HepG2 (cell line): Measurements from ENCODE around the gene LDLRAD4. TPM values are rescaled to one million over a fixed set of nuclear protein-coding genes. Genes with fewer than 3 reads are reported as not detected.

ENCODE experiments used
- ATAC-seq: fragments of 200-7000 bp; cut with Tn5 transposase; 3 replicates; pipeline ENCODE4 v1.9.1; 2020; ENCODE audit warnings: mild to moderate bottlenecking, moderate library complexity
- BruUV-seq: library from RNA; stranded (reverse); fragments of 400-500 nt; replicated peaks from 2 replicates; lab custom pipeline; 2021; lab: Mats Ljungman, UMichigan
- CTCF ChIA-PET: fragments of 300-600 bp; formaldehyde crosslinking; extraction: SDS; loops from one replicate; lab custom pipeline; 2021; ENCODE audit warnings: low total read pairs, inconsistent platforms, low intra/inter-chr PET ratio; lab: Yijun Ruan, JAX
- POLR2A ChIA-PET: fragments of 350-600 bp; sonication (Branson Sonifier 250); formaldehyde crosslinking; loops from one replicate; lab custom pipeline; 2020; ENCODE audit warnings: antibody characterized with exemption, inconsistent platforms; lab: Yijun Ruan, JAX
- DNase-seq: peaks from one replicate; pipeline ENCODE4 v3.0.0-alpha.2; 2015; ENCODE audit warnings: low spot score
- FAIRE-seq: peaks from 3 replicates; lab custom pipeline; 2011; peaks lifted over from hg19 to GRCh38; lab: Jason Lieb, UNC
- H2AFZ ChIP-seq: one replicate; pipeline ENCODE4 v1.6.1; 2011; ENCODE audit warnings: low read length, inconsistent platforms
- H3K27ac ChIP-seq: fragments of 300-600 bp; 3 replicates; pipeline ENCODE4 v1.8.0; 2011; ENCODE audit warnings: mixed run types, mild to moderate bottlenecking, mixed read lengths, low read length, inconsistent platforms; ENCODE audit not compliant: insufficient read depth; ENCODE audit errors: extremely low read length
- H3K27me3 ChIP-seq, 2 experiments: fragments of 200-600 bp in 1 of 2; 2 replicates in 1 of 2; 3 replicates in 1 of 2; pipeline versions ENCODE4 v1.6.0 to v1.8.0; 2011; ENCODE audit warnings: low read length in 2 of 2, mild to moderate bottlenecking in 2 of 2, moderate library complexity in 2 of 2, inconsistent platforms in 1 of 2; ENCODE audit not compliant: insufficient read depth in 2 of 2, control insufficient read depth in 1 of 2
- H3K36me3 ChIP-seq, 2 experiments: fragments of 200-600 bp in 1 of 2; replicated peaks in 1 of 2; 2 replicates in 1 of 2; 3 replicates in 1 of 2; pipeline versions ENCODE4 v1.5.1 to v1.8.0; 2011; ENCODE audit warnings: low read length in 2 of 2, inconsistent platforms in 1 of 2; ENCODE audit not compliant: insufficient read depth in 2 of 2, control insufficient read depth in 1 of 2
- H3K4me1 ChIP-seq: 2 replicates; pipeline ENCODE4 v1.5.1; 2012; ENCODE audit warnings: low read length, inconsistent platforms; ENCODE audit not compliant: insufficient read depth
- H3K4me2 ChIP-seq: 2 replicates; pipeline ENCODE4 v1.6.0; 2011; ENCODE audit warnings: low read depth, low read length, inconsistent platforms
- H3K4me3 ChIP-seq, 3 experiments: fragments of 200-600 bp in 1 of 3; sonication (generic), shearing (Covaris generic) in 1 of 3; replicated peaks in 1 of 3; 2 replicates each; pipeline ENCODE4 v1.5.1; 2011 to 2016; ENCODE audit warnings: low read length in 3 of 3, inconsistent platforms in 2 of 3, low read depth in 2 of 3, mild to moderate bottlenecking in 2 of 3, control low read depth in 1 of 3, mixed read lengths in 1 of 3; ENCODE audit not compliant: insufficient read depth in 1 of 3
- H3K79me2 ChIP-seq: one replicate; pipeline ENCODE4 v1.6.1; 2011; ENCODE audit warnings: low read length, inconsistent platforms; ENCODE audit not compliant: insufficient read depth
- H3K9ac ChIP-seq: 2 replicates; pipeline ENCODE4 v1.6.0; 2011; ENCODE audit warnings: mild to moderate bottlenecking, low read depth, low read length, inconsistent platforms; ENCODE audit not compliant: insufficient read depth
- H3K9me3 ChIP-seq: 2 replicates; pipeline ENCODE4 v1.5.1; 2012; ENCODE audit warnings: mild to moderate bottlenecking, low read length
- H4K20me1 ChIP-seq: 2 replicates; pipeline ENCODE4 v1.6.0; 2011; ENCODE audit warnings: inconsistent platforms, mild to moderate bottlenecking, low read length, moderate library complexity; ENCODE audit not compliant: insufficient read depth
- HNF1B ChIP-seq: sonication (generic); formaldehyde crosslinking; IDR thresholded peaks from 2 replicates; pipeline ENCODE4 v1.5.1; 2020; ENCODE audit warnings: mild to moderate bottlenecking, moderate library complexity, missing genetic modification reagents
- MEF2D ChIP-seq: sonication (generic); formaldehyde crosslinking; IDR thresholded peaks from 2 replicates; pipeline ENCODE4 v1.5.1; 2020; ENCODE audit warnings: mild to moderate bottlenecking, missing genetic modification reagents
- NRL ChIP-seq: sonication (generic); formaldehyde crosslinking; IDR thresholded peaks from 2 replicates; pipeline ENCODE4 v1.5.0; 2020; ENCODE audit warnings: missing genetic modification reagents, mild to moderate bottlenecking, moderate library complexity, borderline replicate concordance
- POGZ ChIP-seq: sonication (generic); formaldehyde crosslinking; IDR thresholded peaks from 2 replicates; pipeline ENCODE4 v1.4.0; 2020; ENCODE audit warnings: mild to moderate bottlenecking, missing genetic modification reagents
- RXRB ChIP-seq: IDR thresholded peaks from 2 replicates; pipeline ENCODE4 v1.6.1; 2016; ENCODE audit warnings: borderline replicate concordance, missing genetic modification reagents, missing compliant biosample characterization
- SIX4 ChIP-seq: sonication (generic); formaldehyde crosslinking; IDR thresholded peaks from 2 replicates; pipeline ENCODE4 v1.4.0; 2020; ENCODE audit warnings: missing genetic modification reagents
- ZNF225 ChIP-seq: sonication (generic); formaldehyde crosslinking; IDR thresholded peaks from 2 replicates; pipeline ENCODE4 v1.4.0; 2020; ENCODE audit warnings: mild to moderate bottlenecking, missing genetic modification reagents
- ZNF253 ChIP-seq: sonication (generic); formaldehyde crosslinking; IDR thresholded peaks from 2 replicates; pipeline ENCODE4 v1.8.0; 2022; ENCODE audit warnings: mild to moderate bottlenecking, missing genetic modification reagents, borderline replicate concordance
- ZNF569 ChIP-seq: sonication (generic); formaldehyde crosslinking; IDR thresholded peaks from 2 replicates; pipeline ENCODE4 v1.5.0; 2020; ENCODE audit warnings: mild to moderate bottlenecking, missing genetic modification reagents, moderate library complexity, borderline replicate concordance
- ZNF687 ChIP-seq: sonication (generic); formaldehyde crosslinking; IDR thresholded peaks from 2 replicates; pipeline ENCODE4 v1.5.1; 2020; ENCODE audit warnings: mild to moderate bottlenecking, missing genetic modification reagents, moderate library complexity
- ZSCAN20 ChIP-seq: sonication (generic); formaldehyde crosslinking; IDR thresholded peaks from 2 replicates; pipeline ENCODE4 v1.4.0; 2020; ENCODE audit warnings: missing genetic modification reagents, mild to moderate bottlenecking, borderline replicate concordance
- WGBS: methylation state at CpG from one replicate; pipeline ENCODE4 v1.1.6; 2017; ENCODE audit warnings: low lambda C conversion rate; 5-methylcytosine and 5-hydroxymethylcytosine counted together
- in situ Hi-C: cut with HindIII; loops from 2 replicates; pipeline ENCODE4 v1.10.0; 2017; ENCODE audit warnings: low pct_unique_long_range_greater_than_20kb; ENCODE audit not compliant: extremely low pct_ligation_motif_present
- intact Hi-C: fragments of 100-400 bp; cut with micrococcal nuclease; formaldehyde crosslinking; loops from one replicate; pipeline ENCODE4 v1.10.0; 2022; ENCODE audit not compliant: unreplicated experiment
- polyA plus RNA-seq, 8 experiments: library from polyadenylated mRNA; depleted of rRNA in 3 of 8; stranded (reverse) in 7 of 8; unstranded in 1 of 8; fragments of >200 nt; fragmentation: Illumina TruSeq in 4 of 8; extraction: Trizol in 4 of 8; gene quantifications; 2 replicates each; pipeline versions ENCODE4 v1.2.1 to v1.2.3, GENCODE V29; 2011 to 2016; ENCODE audit warnings: low read depth in 4 of 8, missing spikeins in 1 of 8, mixed read lengths in 1 of 8; ENCODE audit not compliant: insufficient read depth in 1 of 8
- total RNA-seq, 5 experiments: library from RNA; depleted of rRNA; stranded (reverse); fragments of >200 nt; fragmentation: Illumina TruSeq; extraction: Trizol; gene quantifications; 2 replicates each; pipeline ENCODE4 v1.2.3, GENCODE V29; 2016; ENCODE audit warnings: low read depth in 1 of 5

The LDLRAD4 gene
- total and polyA plus RNA-seq, 2 of the 13 experiments (the other 11 are each of a cell fraction or from before 2014, with no cell fraction given), result 13.6 to 20.9 TPM

- TF ChIP-seq ZNF687 (CRISPR knock-in tag) (no peak), ZNF569 (no peak), ZSCAN20 (CRISPR knock-in tag) (no peak), RXRB (CRISPR knock-in tag) (no peak)
- TF ChIP-seq, all 625 proteins: peak for 0
Measured at GRCh38 chr18:13300029-13300428, 81.5 kb downstream of the LDLRAD4 start (continued).

GRCh38 chr18:13300796-13301195 lies 82.2 kb downstream of the LDLRAD4 start:
- Histone ChIP-seq H2AFZ (no peak overlapping the region), H3K79me2 (no peaks in the 10 kb centered on the region), H4K20me1 (no peaks in the 10 kb centered on the region), H3K36me3 (no peaks in the 10 kb centered on the region), H3K4me2 (no peak overlapping the region), H3K27ac (no peak overlapping the region), H3K9ac (no peak overlapping the region), H3K4me3 (no peak overlapping the region), H3K4me1 (no peaks in the 10 kb centered on the region), H3K27me3 (no peaks in the 10 kb centered on the region), H3K9me3 (no peaks in the 10 kb centered on the region)
- ChIA-PET POLR2A (no interaction called here), CTCF (no interaction called here)
- no peak for DNase-seq
- no peak for FAIRE-seq
- BruUV-seq, result no TSS peak
- WGBS, result 94% methylated on average over 15 of the region's 17 CpGs
- no peak for TF ChIP-seq HNF1B
- TF ChIP-seq NRL, result no peak
- no peak for TF ChIP-seq ZNF253
- no peak for TF ChIP-seq POGZ (CRISPR knock-in tag)
- TF ChIP-seq MEF2D (CRISPR knock-in tag), result no peak
- no peak for TF ChIP-seq SIX4 (CRISPR knock-in tag)
- no peak for TF ChIP-seq ZNF225 (CRISPR knock-in tag)
- intact Hi-C loops (no loop called here), in situ Hi-C loops (no loop called here)
- no peak for ATAC-seq
